ENCODE measurements around the gene MOV10L1.

The MOV10L1 gene

DNA sequence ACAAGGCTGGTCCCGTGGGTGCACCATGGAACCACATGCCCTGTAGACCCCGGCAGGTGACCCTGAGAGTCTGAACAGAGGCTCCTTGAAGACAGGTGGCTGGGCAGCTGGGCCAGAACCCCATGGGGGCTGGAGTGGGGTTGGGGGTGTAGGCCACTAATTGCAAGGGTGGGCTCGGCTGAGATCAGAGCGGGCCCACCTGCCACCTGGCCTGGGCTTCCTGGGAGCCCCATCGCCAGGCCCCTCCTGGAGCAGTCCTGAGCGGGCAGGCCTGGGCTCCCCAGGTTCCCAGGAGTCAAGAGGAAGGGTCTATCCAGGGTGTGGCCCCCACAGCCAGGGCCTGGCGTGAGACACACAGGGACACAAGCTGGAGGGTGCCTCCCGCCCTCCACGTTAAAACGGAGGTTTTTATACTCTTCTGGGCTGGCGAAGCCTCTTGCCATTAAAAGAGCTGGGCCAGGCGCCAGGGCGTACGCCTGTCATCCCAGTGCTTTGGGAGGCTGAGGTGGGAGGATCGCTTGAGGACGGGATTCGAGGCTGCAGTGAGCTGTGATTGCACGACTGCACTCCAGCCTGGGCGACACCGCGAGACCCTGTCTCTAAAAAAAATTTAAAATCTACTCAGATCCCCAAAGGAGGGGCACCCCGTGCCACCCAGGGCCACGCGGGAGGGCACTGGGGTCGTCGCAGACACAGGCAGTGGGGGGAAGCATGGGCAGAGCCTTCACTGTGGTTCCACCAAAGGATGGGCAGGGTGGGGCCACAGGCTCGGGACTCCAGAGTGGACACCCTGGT lies 91.1 kb downstream of the MOV10L1 start:
- DNase-seq (ENCODE audit: low spot score), result no peak
- in situ Hi-C loops (cut with MboI; ENCODE audit: low pct_unique_long_range_greater_than_20kb, low sequenced_read_pairs, unreplicated experiment), result no loop called here
- no peak for TF ChIP-seq CTCF (IDR thresholded peaks at IDR 0.05; ENCODE audit: extremely low read depth, insufficient read depth, missing control alignments)

- TF ChIP-seq CTCF (IDR thresholded peaks at IDR 0.05; ENCODE audit: extremely low read depth, insufficient read depth, missing control alignments), result no peak
- in situ Hi-C loops (cut with MboI; ENCODE audit: low pct_unique_long_range_greater_than_20kb, low sequenced_read_pairs, unreplicated experiment), result no loop called here
- DNase-seq (ENCODE audit: low spot score), result no peak
Observed at GRCh38 chr22:50182176-50183081, 92.6 kb downstream of the MOV10L1 start.

DNA sequence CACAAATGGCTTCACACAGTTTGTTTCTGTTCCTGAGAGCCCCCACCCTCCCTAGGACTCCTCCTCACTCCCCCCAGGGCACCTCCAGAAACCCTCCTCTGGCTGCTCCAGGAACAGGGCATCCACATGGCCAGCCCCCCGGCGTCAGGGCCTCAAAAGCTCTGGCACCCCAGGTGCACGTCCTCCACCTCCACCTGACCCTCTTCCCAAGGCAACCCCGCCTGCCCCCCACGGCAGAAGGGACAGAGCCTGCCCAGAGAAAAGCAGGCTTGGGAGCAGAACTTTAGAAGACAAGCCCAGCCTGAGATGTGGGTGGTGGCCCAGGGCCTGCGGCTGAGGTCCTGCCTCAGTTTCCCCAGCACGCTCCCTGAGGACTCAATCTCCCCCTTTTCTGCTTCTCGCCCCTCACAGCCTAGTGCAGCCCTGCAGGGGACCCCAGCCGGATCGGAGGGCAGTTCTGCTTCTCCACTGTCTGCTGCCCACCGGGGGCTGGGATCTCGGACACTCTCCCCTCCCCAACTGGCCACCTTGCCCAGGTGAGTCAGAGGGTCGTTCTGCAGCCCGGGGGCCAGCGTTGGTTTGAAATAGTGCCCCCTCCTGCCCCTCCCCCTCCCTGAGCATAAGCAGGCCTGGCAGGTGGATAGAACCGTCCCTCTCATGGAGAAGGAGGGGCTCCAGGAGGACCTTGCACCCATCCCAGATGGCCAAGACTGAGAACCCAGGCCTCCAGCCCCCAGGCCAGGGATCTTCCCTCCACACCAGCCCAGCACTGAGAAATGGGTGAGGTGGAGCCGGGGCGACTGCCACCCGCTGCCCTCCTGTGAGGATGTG lies 93.5 kb downstream of the MOV10L1 start:
- in situ Hi-C loops (cut with MboI; ENCODE audit: low pct_unique_long_range_greater_than_20kb, low sequenced_read_pairs, unreplicated experiment), result no loop called here
- TF ChIP-seq CTCF (IDR thresholded peaks at IDR 0.05; ENCODE audit: extremely low read depth, insufficient read depth, missing control alignments), result no peak
- no peak for DNase-seq (ENCODE audit: low spot score)

DNA sequence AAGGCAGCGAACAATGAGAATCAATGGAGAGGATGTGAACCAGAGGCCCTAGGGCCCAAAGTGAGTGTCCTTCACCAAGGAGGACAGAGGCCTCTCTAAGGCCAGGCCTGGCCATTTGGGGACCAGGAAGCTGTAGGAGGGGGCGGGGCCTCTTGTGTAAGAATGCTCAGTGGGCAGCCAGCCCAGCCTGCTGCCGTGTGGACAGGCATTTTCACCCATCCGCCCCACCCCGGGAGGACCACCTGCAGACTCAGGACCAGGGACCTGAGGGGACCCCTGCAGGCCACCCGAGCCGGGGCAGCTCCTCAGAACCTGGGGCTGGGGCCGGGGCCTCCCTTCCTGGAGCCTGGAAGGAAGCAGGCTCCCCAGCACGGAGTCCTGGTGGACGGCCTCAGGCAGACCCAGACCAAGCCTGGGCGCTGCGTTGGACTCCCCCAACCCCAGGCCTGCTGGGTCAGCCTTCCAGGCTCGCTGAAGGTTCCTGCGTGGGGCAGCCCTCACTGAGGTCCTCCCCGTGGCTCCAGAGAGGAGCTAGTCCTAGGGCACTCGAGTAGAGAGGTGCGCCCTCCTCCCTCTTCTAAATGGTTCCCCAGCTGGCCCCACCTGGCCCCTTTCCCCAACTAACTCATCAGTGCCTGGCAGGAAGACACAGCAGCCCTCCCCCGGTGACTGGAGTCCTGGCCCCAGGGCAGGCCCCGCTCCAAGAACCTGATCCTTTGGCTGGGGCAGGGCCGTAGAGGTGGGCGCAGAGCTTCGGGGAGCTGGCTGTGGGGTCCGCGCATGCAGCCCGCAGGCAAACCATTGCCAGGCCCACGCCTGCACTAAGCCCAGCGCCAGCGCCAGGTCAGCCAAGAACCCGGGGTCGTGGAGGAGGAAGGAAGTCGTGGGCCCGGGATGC lies 94.4 kb downstream of the MOV10L1 start:
- DNase-seq (ENCODE audit: low spot score), result no peak
- TF ChIP-seq CTCF (IDR thresholded peaks at IDR 0.05; ENCODE audit: extremely low read depth, insufficient read depth, missing control alignments), result no peak

DNA sequence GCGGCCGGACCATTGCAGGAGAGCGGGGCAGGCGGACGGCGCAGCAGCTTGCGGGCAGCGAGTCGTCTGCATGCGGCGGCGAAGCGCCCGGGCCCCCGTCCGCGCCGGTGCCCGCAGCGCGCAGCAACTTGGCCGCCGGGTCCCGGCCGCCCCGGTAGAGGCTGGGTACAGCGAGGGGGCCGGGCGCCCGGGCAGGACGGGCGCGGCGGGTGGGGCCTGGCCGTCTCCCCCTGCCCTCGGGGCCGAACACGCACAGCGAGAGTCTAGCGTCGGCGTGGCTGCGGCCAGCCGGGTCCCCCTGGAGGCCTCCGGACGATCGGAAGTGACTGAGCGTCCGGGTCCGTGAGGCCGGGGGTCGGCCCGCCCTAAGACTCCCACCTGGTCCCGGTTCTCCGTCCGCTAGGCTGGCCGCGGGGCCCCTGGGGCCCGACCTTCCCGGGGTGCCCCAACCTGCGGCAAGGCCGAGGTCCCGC lies 95.1 kb downstream of the MOV10L1 start:
- in situ Hi-C loops (cut with MboI; ENCODE audit: low pct_unique_long_range_greater_than_20kb, low sequenced_read_pairs, unreplicated experiment), result no loop called here
- no peak for DNase-seq (ENCODE audit: low spot score)
- TF ChIP-seq CTCF (IDR thresholded peaks at IDR 0.05; ENCODE audit: extremely low read depth, insufficient read depth, missing control alignments), result no peak

More for the DNA sequence above, 94.4 kb downstream of the MOV10L1 start:
- in situ Hi-C loops (cut with MboI; ENCODE audit: low pct_unique_long_range_greater_than_20kb, low sequenced_read_pairs, unreplicated experiment), result no loop called here

Data from GM13977 (cell line).